Peyer's patch (tissue), 4 donors: ENCODE results near the gene SLC36A1.

ENCODE experiments used
- POLR2A ChIP-seq, 2 donors: fragments of 450-650 bp; IDR thresholded peaks; one replicate each; pipeline ENCODE4 v1.5.1; 2017; ENCODE audit warnings: antibody characterized with exemption in 2 of 2, mild to moderate bottlenecking in 2 of 2, moderate library complexity in 2 of 2
- TF ChIP-seq, protein P1 (sequence below), 6 experiments: fragments of 450-650 bp in 4 of 6; fragments of 200-600 bp in 2 of 6; sonication (generic) in 1 of 6; IDR thresholded peaks; one replicate each; pipeline ENCODE4 v1.5.1; 2017 to 2019; ENCODE audit warnings: antibody characterized with exemption in 6 of 6, mild to moderate bottlenecking in 3 of 6, moderate library complexity in 1 of 6

DNA sequence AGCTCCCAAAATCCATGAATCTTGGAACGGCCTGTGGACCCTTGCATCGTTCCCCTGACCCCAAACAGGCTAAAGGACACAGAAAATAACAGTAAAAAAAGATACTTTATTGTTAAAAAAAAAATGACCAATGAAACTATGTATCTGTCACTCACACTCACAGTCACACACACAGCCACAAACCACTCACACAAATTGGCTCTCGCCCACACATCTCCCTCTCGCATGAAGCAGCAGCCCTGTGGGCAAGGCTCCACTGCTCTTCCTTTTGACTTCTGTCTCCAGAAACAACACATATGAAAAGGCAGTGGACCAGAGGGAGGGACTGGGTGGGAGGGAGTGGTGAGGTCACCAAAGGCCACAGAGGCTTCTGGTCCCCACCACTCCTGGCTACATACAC is 56.6 kb downstream of the SLC36A1 start:
- TF ChIP-seq POLR2A (IDR thresholded peaks at IDR 0.05) = no peak
- TF ChIP-seq, protein P1, sequence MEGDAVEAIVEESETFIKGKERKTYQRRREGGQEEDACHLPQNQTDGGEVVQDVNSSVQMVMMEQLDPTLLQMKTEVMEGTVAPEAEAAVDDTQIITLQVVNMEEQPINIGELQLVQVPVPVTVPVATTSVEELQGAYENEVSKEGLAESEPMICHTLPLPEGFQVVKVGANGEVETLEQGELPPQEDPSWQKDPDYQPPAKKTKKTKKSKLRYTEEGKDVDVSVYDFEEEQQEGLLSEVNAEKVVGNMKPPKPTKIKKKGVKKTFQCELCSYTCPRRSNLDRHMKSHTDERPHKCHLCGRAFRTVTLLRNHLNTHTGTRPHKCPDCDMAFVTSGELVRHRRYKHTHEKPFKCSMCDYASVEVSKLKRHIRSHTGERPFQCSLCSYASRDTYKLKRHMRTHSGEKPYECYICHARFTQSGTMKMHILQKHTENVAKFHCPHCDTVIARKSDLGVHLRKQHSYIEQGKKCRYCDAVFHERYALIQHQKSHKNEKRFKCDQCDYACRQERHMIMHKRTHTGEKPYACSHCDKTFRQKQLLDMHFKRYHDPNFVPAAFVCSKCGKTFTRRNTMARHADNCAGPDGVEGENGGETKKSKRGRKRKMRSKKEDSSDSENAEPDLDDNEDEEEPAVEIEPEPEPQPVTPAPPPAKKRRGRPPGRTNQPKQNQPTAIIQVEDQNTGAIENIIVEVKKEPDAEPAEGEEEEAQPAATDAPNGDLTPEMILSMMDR (IDR thresholded peaks at IDR 0.05) = no peak
